HG03064 (cell line): ENCODE measurements around the gene ZNRF4.

Source experiments
- ATAC-seq: cut with Tn5 transposase; IDR thresholded peaks from one replicate; pipeline ENCODE4 v1.9.1; 2021; ENCODE audit warnings: low read depth; ENCODE audit not compliant: unreplicated experiment

The ZNRF4 gene

DNA sequence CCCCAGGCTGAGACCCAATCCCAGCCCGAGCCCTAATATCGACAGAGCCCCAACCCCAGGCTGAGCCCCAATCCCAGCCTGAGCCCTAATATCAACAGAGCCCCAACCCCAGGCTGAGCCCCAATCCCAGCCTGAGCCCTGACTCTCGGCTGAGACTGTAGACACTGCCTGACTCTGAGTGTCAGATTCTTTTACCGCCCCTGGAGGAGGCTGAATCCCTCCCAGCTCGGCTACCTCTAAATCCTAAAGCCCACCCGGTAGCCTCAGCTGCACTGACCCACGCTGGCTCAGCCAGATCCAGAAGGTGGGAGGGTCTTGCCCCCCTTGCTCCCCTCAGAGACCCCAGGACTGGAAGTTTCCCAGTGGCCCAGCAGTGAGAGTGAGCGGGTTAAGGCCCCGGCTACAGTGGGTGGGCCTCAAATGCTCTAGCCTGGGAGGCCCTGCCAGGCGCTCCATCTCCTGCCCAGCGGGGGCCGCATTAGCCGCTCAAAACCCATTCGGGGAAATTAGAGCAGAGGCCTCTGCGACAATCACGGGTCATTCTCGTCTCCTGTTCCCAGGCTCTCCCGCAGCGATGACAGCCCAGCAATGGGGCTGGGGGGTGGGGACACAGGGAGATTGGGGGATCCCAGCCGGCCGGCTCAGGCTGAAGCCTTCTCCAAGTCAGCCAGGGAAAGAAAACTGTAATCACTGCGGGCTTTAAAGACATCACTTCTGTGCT, 43.8 kb downstream of the ZNRF4 start:
- no peak for ATAC-seq

DNA sequence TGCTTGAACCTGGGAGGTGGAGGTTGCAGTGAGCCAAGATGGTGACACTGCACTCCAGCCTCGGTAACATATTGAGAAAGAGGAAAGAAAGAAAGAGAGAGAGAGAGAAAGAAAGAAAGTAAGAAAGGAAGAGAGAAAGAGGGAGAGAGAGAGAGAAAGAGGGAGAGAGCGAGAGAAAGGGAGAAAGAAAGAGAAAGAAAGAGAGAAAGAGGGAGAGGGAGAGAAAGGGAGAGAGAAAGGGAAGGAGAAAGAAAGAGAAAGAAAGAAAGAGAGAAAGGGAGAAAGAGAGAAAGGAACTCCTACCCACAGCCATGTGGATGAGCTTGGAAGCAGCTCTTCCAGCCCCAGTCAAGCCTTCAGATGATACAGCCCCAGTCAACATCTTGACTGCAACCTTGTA, 46.7 kb downstream of the ZNRF4 start:
- no peak for ATAC-seq

DNA sequence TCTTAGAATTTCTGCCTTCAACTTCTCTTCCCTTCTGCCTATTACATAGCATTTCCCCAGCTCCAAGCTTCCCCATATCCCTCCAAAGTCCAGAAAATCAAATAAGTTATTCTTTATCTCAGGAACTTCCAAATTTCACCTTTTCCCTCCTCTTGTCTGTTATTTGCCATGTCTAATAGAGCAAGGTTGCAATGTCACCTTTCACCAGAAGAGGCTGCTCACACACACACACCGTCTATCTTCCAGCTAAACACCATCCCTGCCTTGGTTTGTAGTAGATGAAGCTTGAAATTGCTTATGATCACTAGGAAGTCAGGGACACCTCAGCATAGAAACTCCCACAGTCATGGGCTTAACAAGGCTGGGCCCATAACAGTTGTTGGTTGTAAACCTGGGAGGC, 48.4 kb downstream of the ZNRF4 start:
- ATAC-seq = no peak

DNA sequence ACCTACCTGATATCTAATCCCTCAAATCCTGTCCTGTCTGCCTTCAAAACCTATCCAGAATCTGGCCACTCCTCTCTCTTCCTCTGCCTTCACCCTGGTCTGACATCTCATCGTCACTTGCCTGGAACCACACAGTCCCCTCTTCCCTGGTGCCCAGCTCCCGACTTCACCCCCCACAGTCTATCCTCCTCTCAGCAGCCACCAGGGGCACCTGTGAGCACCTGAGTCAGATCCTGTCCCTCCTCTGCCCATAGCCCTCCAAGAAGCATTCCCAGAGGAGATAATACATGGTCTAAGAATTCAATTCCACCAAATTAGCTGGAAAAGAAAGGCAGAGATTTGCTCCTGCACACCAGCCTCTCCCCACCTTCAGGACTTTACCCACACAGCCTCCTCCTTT, 48.9 kb downstream of the ZNRF4 start:
- ATAC-seq = no peak
